NCI-H2107 treated with DMSO at 0.1 percent for 48 hours (cell line): ENCODE measurements around the gene CELF4.

Source experiments
- DNase-seq: peaks from one replicate; lab custom pipeline; 2025; ENCODE audit not compliant: unreplicated experiment; lab: John Stamatoyannopoulos, UW

The CELF4 gene

GRCh38 chr18:37330173-37330572 lies 235.4 kb downstream of the CELF4 start:
- no peak for DNase-seq

DNA sequence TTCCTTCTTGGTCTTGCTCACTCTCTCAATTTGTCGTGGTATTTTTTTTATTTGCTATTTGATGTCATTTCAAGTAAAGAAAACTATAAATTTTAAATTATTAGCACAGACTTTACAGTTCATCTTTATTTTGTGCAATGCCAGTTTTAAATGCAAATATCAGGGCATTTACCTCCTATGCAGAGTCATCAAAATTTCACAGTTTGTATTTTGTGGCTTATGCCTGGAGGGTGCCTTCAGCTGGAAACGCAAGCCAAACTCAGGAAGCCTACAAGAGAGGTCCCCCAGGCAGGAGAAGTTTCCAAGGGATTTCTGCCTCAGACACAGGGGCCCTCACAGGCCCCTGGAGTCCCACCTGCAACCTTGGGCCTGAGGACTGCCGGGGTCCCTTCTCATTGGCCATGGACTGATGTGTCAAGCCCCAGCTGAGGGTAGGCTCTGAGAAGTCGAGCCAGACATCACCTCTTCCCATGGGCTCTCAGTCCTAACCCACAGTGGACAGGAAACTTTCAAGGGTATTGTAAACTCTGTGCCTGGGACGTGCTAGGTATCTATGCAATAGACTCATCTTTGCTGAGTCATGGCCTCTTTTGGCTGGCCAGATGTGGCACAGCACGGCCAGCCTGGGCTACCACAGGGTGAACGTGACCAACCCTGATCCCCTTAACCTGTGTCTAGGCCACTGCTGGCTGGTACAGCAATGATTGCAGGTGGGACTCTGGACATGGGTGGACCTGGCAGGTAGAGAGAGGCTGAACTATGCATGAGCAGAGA lies 236.5 kb downstream of the CELF4 start:
- no peak for DNase-seq

DNA sequence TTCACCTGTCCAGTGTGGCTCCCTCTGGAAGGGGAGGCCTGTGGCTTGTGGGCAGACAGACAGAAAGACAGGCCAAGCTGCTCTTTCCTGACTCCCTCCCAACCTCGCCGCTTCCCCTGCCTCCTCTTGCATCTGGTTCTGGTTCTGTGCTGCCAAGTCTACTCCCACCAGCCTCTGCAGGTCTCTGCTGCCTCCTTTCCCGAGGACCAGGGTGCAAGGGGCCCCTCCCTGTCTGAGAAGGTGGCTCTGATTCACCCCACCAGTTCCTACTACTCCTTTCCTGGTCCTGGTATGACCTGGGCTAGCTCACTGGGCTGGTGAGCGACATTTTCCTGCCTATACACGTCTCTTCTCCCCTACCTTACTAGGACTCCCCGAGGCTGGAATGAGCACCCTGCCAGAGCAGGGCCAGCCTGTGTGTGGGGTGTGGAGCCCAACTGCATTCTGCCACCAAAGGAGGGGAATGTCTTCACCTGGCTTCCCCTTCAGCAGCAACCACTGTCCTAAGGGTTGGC lies 238.5 kb downstream of the CELF4 start:
- DNase-seq: no peak

- DNase-seq: no peak
Observed at GRCh38 chr18:37322492-37323035, 243.0 kb downstream of the CELF4 start.

DNA sequence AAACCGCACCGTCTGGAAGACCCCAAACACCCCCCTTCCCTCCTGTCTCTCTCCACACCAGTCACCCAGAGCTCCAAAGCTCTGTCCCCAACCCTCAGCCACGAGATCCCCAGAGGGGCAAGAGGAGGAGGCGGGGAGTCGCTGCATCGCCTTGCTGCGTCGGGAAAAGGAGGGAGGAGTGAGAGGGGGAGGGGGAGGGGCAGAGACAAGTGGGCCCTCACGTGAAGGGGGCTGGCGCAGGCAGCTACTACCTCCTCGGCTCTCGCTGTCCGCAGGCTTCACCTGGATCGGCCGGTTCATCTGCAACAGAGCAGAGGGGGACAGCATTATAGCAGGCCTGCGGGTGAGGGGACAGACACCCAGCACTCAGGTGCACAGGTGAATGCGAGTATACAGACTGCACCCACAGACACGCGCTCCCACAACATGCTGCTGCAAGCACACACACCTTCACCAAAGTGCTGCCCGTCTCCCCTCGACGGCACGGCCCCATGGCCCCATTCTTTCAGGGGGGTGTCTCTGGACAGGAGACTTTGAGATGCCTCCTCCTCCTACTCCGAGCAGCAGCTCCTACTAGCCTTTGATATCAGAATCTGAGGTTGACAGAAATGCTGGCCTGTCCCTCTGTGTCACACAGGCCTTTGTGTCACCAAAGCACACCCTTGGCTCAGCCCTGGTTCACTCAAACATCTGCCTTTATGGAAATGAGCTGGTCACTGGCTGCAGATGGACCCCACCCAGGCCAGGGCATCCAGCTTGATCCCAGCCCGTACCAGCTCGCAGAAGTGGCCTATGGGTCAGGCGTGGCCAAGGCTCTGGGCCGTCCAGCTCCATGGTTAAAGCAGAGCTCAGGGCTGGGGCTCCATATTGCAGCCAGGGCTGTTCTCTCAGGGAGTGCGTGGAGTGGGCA lies 243.8 kb downstream of the CELF4 start:
- no peak for DNase-seq

DNA sequence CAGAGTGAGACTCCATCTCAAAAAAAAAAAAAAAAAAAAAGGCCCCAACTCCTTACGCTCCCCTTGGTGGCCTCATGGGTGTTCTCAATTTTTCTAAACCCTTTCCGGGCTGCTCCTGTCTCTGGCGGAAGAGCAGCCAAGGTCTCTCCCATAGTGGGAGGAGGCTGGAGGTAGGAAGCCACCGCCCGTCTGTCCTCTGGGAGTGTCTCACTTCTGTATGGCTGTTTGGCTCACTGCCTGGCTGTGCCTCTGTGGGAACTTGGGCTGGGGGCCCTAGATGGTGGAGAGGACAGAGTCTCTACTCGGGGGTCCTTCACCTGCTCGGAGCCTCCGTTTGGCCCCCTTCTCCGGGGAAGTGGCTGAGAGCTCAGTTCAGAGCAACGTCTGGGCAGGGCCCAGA lies 245.3 kb downstream of the CELF4 start:
- no peak for DNase-seq

GRCh38 chr18:37318360-37319355 lies 246.9 kb downstream of the CELF4 start:
- no peak for DNase-seq

DNA sequence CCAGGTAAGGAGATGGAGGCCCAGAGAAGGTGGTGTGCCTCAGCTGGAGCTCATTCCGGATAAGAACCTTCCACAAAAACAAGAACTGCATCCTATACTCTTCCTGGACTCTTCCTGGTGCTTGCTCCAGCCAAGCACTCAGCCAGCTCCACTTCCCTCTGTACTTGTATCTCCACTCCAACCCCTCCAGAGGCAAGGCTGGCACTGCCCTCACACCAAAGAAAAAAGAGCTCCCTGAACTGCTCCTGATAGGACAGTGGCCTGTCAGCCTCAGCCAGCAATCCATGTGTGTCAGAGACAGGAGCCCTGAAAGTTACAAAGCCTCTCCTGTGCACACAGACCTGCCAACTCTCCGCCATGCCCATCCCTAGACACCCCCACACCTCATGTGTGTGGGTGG lies 248.1 kb downstream of the CELF4 start:
- no peak for DNase-seq

DNA sequence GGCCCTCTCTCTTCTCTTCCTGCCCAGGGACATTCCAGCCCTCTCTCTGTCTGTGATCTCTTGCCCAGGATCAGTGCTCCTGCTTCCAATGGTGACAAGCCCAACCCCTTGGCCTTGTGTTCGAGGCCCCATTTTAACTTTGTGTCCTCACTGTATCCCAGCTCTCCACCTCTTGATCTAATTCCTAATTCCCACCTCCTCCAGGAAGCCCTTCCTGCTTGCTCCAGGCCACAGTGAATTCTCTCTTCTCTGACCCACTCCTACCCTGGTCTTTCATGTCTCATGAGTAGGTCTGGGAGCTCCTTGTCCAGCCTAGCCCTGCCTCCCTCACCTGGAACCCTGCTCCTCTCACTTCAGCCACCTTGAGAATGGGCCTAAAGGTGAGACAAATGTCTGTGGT lies 249.1 kb downstream of the CELF4 start:
- DNase-seq: no peak

- no peak for DNase-seq
Observed at GRCh38 chr18:37315935-37316334, 249.7 kb downstream of the CELF4 start.

GRCh38 chr18:37314534-37314933 lies 251.1 kb downstream of the CELF4 start:
- no peak for DNase-seq

- DNase-seq: no peak
Observed at GRCh38 chr18:37313624-37314023, 252.0 kb downstream of the CELF4 start.

GRCh38 chr18:37309861-37310260 lies 255.7 kb downstream of the CELF4 start:
- DNase-seq: no peak

- DNase-seq: no peak
Observed at GRCh38 chr18:37309059-37309458, 256.5 kb downstream of the CELF4 start.

DNA sequence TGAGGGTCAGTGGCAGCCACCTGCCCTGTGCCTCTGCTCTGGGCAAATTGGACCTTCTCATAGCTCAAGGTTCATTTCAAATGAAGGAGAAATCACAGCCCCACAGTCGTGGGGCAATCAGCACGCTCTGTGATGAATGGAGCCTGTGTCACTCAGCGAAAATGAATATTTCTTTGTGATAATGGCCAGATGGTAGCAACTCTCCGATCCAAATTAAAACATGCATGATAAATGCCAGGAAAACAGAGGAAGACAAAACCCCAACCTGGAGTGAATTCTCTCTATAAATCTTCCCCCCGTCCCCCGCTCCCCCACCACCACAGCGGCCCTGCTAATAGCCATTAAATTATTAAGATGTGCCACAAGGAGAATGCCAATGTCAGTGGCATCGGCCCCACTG lies 258.4 kb downstream of the CELF4 start:
- no peak for DNase-seq

GRCh38 chr18:37306432-37306831 lies 259.2 kb downstream of the CELF4 start:
- DNase-seq: no peak

- DNase-seq: no peak
Observed at GRCh38 chr18:37305066-37305465, 260.5 kb downstream of the CELF4 start.

DNA sequence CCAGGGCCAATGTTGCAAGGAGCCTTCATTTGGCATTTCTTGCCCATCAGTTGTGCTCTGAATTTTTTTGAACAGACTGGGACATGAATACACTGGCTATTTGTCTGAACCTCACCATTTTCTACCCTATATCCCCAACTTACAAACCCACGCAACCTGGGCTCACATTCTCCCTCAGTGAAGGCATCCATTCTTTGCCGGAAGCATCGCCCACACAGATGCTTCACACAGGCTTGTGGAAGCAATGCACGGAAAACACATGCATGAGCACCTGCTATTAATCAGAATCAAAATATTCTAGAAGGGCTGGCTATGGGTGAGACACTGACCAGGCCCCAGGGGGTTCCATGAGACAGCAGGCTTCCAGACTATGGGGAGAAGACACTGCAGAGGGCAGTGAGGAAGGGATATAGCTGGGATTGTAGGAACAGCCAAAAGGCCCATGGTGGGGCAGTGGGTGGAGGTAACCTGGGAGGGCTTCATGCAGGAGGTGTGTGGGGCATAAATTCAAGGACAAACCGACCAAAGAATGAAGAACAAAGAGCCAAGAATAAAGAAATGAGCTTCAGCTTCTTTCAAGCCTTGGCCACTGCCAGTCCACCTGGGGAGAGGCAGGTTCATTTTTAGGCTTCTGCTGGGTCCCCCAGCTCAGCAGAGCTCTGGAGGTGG lies 261.5 kb downstream of the CELF4 start:
- DNase-seq: no peak

DNA sequence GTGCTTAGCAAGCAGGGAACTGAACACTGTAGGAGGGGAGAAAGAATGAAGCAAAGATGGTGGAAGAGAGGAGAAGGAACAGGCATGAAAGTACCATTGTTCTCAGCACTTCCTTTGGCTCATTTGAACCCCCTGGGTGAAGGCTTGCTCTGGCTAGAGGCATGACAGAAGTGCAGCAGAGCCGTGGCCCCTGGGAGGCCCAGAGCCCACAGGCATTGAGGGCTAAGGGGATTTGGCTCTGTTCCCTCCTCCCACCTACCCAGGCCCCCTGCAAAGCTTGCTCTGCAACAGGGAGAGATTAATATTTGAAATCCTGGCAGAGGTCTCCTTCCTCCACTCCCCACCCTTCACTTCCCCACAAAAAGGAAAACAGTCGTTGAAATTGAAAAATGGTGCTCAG lies 262.6 kb downstream of the CELF4 start:
- no peak for DNase-seq

DNA sequence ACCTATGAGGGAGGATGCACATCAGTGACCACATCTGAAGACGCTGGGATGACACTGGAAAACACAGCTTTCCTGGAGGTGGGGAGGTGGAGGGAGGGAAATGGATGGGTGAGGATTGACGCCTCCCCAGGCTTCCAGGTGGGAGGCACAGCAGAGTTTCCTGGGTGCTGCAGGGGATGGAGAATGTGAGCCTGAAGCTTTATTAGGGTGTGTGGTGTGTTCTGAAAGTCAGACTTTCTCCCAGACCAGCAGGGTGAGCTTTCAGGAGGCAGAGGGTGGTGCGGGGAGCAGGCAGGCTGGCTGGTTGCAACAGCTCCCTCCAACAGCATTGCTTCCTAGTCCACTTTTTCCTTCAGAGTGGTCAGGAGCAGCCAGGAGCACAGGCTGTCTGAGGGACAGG lies 263.1 kb downstream of the CELF4 start:
- no peak for DNase-seq
